Measurements from ENCODE around the gene RFT1.
"Not testable (repeated sequence)": the region's sequence is repeated elsewhere in the genome, so short reads cannot be mapped to it uniquely, and the experiment has no call there.

RFT1 gene

DNA sequence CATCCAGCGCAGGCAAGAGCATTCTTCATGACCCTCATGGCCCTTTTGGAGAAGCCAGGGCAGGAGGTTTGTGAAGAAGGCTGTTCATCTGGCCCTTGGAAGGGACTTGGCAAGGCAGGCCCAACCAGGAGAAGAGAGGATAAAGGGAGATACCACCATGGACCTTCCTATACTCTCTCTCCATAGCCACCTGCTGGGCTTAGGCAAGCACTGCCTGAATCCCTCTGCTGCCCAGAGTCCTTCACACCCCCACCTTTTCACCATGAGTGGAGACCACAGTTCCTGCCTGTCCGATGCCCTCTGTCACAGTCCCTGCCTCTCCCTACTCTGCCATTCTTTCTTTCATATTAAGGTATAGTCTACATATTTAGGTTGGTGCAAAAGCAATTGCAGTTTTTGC is 73.8 kb downstream of the RFT1 start:
- DNase-seq: no peak

DNA sequence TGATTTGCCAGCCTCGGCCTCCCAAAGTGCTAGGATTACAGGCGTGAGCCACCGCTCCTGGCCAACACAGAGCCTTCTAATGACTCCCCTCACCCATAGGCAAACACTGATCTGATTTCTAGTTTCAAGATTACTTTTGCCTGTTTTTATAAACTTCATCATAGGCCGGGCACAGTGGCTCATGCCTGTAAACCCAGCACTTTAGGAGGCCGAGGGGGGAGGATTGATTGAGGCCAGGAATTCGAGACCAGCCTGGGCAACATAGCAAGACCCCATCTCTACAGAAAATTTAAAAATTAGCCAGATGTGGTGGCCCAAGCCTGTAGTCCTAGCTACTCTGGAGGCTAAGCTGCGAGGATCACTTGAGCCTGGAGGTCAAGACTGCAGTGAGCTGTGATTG is 76.0 kb downstream of the RFT1 start:
- DNase-seq: not testable (repeated sequence)

DNA sequence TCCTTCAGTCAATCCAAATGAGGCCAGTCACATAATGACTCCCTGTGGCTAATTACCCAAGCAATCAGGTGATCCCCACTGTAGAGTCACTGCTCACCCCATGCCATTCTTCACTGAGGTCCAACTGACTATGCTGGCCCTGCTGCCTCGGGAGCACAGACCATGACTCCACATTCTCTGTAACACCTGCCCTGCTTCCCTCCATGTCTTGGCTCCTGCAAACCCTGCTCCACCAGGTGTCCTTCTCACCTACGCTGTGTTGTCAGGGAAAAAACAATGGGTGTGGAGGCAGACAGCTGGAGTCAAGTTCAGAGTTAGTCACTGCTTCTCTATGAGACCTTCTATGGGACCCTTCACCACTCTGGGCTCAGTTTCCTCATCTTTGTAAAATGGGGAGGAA is 78.3 kb downstream of the RFT1 start:
- DNase-seq: no peak

DNA sequence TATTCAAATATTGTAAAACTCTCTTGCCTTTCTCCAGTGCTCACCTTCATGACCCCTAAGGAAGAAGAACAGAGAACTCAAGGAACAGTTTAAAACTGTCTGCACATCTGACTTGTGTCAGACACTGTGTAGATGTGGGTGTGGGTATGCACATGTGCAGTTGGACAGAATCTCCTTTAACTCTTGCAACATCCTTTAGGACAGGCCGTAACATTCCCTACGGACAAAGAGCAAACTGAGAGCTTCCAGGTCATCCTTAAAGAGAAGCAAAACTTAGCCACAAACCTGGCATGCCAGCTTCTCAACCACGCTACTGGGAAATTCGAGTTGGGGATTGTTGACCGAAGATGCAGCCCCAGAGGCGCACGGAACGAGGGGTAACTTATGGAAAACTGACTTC is 80.2 kb downstream of the RFT1 start:
- no peak for DNase-seq

DNA sequence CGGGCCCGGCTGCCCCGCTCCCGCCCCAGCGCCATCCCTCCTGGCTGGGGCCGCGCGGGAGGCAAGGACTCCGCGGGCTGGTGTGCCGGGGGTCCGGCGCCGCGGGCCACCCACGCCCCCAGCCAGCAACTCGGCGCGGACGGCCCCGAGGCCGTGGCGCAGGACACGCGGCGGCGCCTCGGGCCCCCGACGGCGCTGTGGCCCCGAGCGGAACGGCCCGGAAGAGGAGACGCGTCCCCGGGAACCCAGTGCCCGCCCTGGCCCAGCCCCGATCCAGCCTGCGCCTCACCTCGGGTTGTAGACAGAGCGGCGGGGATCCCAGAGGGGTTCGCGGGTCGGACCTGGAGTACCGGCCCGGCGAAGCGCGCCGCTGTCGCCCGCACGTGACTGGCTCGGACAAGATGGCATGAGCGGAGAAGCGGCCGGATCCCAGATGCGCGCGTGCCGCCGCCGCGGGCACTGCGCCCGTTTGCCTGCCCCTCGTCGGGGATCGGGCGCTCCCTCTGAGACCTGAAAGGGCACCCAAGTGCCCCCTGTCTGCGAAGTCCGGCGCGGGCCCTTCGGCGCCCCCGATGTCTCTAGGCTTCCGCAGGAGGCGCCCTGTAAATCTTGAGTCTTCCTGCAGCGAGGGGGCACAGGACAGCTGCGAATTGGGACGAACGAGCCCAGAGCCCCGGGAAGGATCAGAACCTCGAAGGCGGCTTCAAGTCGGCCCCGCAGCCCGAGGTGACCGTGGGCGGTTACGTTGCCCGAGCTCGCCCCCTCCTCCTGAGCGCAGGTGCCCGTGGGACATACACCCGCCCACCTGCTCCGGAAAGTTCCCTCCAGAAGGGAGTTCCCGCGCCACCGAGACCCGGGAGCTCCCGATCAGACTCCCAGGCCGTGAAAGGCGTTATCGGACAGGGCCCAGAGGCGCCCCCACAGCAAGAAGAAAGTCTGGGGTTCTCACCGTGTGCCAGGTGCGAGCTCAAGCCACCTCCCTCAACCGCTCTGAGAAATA is 83.8 kb downstream of the RFT1 start:
- peak; percentile 49 to 63 for DNase-seq

DNA sequence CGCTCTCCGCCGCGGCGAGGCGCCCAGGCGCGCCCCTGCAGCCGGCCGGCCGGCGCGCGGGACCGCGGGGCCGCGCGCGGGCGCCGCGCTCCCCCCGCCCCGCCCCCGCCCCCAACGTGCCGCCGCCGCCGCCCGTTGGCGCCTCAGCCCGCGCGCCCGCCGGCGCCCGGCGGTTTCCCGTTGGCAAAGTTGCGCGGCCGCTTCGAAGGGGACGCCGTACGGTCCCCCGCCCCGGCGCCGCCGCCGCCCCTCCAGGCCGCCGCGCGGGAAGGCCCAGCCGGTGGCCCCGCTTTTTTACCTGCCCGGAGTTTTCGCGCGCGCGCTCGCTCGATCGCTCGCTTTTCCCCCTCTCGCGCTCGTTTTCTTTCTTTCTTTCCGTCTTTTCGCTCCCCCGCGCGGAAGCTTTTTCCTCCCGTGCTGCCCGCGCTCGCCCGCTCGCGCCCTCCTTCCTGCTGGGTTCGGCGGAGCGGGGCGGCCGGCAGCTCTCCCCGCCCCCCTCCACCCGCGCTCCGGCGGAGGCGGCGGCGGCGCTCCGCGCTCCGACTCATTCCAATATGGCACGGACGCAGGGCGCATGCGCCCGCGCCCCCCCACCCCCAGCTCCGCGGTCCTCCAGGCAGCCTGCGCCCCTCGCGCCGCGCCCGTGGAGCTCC is 84.6 kb downstream of the RFT1 start, which contains the start of gene SFMBT1:
TSS of gene SFMBT1 (minus strand) at position 556 of the 653 bp plus-strand sequence. CDS start 76,945 bp downstream, outside the sequence.
- peak; percentile 77 for DNase-seq

DNA sequence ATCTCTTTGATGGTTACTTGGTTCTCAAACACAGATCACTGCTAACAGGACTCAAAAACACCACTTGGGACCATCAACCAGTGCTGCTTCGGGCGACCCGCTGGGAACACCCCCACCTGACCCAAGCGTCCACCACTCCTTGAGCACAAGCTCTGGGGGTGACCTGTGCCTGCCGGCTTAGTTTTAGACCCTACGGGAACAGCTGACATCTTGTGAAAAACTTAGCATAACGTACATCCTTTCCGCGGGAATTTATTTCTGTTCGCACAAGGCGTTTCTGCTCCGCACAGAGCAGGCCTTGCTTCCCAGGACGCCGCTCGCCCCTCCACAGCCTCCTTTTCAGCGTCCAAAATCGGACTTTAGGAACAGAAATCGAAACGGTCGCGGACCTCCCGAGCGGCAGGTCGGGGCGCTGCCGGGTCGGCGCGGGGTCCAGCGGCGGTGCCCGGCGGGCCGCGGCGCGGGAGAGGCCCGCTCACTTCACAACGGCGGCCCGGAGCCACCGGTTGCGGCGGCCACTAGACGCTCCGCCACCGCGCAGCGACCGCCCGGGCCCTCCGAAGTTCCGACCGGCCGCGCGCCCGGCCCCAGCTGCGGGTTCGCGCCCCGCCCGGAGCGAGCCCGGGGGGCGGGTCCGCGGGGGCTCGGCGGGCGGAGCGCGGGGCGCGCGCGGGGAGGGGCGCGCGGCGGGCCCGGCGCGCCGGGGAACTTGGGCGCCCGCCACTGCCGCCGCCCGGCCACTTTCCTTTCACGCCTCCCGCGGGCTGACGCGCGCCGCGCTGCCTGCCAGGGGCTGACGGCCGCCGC is 85.3 kb downstream of the RFT1 start:
- DNase-seq: peak; percentile 2 to 45

DNA sequence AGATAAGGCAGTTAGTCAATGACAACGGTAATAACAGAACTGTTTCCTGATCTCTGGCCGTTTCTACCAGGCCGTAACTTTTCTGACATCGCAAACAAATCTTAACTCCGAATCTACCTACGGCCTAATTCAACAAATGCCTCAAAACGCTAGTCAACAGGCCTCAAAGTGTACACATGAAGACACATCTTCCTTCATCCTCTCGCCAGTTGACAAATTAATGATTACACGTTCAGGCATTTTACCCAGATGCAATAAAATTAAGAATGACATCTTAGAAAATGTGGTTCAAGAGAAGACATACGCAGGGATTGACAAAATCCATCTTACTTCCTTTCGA is 85.9 kb downstream of the RFT1 start:
- DNase-seq: no peak

DNA sequence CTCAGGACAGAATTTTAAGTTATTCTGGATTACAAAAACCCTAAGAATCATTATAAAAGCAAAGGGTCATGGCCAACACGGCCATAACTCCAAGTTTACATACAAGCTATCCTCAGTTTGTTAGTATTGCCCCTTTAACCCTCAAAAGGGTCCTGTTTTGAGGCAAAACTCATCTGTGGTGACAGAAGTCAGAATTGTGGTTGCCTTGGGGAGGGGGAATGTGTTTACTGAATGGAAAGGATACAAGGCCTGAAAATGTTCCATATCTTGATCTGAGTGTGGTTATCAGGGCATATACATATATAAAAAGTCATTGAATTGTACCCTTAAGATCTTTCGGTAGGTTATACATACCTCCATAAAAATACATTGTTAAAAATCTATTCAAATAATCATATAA is 86.5 kb downstream of the RFT1 start:
- no peak for DNase-seq

DNA sequence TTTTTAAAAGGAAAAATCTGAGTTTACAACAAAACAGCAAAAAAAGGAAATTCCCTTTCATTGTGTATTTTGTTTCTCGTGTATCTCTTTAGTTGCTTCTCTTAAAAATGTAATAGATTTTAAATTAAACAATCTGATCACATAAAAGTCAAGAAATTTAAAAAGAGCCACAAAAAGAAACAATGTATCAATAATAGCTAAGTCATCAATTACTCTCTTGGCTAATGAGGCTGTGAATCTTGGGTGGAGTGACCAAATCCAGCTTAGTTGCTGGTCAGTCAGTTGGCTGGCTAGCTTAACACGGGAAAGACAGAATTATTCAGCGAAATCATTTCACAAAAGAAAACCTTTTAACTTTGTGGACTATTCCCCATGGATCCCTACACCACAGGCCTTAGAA is 87.6 kb downstream of the RFT1 start:
- DNase-seq: no peak

DNA sequence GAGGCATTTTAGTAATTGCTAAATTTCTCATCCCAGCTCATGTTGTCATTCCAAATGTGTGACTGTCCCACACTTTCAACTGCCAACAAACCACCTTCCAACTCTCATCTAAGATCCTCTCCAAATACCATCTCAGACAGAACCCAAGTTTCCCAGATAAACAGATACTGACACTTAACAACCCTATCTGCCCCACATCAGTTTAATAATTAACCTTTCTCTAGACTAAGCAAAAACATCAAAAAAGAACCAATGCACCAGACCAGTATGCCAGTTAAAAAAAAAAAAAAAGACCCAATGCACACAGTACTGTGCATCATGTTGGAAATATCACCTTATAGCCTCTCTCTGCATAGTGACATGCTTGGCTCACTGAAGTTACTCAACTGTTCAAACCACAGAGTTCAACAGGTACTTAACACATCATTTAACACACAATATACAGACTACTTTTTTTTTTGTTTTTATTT is 89.8 kb downstream of the RFT1 start:
- DNase-seq: no peak

DNA sequence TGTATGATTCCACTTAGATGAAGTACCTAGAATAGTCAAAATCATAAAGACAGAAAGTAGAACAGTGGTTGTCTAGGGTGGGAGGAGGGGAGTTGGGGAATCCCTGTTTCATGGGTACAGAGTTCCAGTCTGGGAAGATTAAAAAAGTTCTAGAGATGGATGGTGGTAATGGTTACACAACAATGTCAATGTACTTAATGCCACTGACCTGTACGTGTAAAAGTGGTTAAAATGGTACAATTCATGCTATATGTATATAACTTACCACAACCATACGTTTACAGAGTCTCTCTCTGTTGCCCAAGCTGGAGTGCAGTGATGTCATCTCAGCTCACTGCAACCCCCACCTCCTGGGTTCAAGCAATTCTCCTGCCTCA is 90.9 kb downstream of the RFT1 start:
- no peak for DNase-seq

DNA sequence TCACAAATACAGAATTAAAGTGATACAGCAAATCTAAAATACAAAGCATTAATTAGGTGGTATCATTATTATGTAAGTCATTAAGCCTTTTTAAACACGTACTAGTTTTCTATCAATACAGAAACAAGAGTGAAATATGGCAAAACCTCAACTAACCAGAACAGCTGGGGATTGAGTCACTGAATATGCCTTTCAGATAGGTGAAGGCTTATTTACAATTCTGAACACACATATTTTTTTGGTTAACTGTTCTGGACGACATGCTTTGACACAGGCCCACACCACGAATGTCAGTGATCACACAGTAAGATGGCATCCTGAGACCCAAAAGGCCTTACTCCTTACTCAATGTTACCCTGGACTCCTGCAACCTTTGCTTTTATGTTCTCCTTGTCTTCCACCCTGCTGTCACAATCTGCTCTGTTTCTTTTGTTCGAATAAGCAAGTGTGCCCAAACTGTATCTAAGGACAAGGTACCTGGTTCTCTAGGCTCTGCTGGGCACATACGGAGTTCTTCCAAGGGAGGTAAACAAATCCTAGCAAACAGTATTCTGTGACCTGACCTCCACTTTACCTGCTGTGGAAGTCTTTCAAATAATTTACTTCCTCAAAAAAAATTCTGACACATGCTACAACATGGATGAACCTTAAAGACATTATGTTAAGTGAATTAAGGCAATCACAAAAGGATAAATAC is 91.4 kb downstream of the RFT1 start:
- DNase-seq: no peak

Data from stimulated activated CD4-positive, alpha-beta T cell treated with anti-CD3 and anti-CD28 coated beads, Interleukin-4, amount 100 ng/mL, for 4 hours (primary cell).